Dedifferentiated amniotic fluid mesenchymal stem cell (primary cell): ENCODE data around the gene ZP2.
"Not testable (repeated sequence)": the region's sequence is repeated elsewhere in the genome, so short reads cannot be mapped to it uniquely, and the experiment has no call there.

ENCODE experiments used
- DNase-seq: peaks from one replicate; pipeline ENCODE4 v3.0.0-alpha.2; 2016; ENCODE audit errors: extremely low spot score

The ZP2 gene

DNA sequence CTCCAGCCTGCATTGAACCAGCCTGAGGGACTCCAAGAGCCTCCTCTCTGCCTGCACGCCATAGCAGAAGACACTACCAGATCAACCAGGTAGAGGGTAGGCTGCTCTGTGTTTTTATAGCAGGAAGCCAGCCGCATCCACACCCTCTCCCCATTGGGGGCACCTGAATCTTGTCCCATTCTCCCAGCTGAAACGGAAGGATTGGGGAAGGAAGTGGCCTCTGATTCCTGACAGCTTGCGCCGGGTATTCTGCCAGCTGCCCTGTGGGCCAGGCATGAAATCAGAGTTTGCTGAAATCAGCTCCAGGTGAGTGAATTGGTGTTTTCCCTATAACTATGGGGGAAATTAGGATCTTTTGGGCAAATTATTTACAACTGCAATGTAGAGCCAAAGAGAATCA lies at the start of gene ZP2:
TSS of gene ZP2 (minus strand) at position 89 of the 400 bp plus-strand sequence. CDS start at position 62, 27 bp downstream.
- no peak for DNase-seq

DNA sequence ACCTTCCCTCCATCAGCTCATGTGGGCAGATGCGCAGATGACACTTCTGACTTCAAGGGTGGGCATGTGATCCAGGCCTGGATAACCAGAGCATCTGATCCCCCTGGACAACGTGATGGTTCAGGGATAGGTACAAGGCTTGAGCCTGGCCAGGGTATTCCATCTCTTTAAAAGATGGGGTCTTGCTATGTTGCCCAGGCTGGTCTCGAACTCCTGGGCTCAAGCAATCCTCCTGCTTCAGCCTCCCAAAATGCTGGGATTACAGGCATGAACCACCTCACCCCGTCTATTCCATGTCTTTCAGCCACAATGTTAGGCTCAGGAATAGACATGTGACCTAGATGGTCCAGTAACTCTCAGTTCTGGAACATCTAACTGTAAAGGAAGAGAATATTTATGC lies 45.9 kb upstream of the ZP2 start:
- DNase-seq = no peak

- no peak for DNase-seq
Measured at GRCh38 chr16:21256636-21257035, 45.3 kb upstream of the ZP2 start.

DNA sequence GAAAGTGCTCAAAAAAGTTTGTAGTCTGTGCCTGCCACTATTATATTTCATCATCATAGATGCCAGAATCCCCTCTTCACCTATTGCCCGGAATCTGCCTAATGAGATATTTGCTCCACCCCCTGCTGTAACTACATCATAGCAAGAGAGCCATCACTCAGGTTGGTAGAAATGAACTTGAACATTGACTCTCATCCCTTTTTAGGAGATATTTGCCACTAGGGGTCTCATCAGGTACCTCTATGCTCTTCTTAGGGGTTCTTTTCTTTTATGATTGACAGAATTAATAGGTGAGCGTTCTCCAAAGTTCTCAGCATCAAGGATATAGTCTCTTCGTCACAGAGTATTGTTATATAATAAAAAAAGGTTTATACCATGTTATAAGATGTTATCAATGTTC lies 42.1 kb upstream of the ZP2 start:
- no peak for DNase-seq

- no peak for DNase-seq
Measured at GRCh38 chr16:21250072-21250923, 38.9 kb upstream of the ZP2 start.

DNA sequence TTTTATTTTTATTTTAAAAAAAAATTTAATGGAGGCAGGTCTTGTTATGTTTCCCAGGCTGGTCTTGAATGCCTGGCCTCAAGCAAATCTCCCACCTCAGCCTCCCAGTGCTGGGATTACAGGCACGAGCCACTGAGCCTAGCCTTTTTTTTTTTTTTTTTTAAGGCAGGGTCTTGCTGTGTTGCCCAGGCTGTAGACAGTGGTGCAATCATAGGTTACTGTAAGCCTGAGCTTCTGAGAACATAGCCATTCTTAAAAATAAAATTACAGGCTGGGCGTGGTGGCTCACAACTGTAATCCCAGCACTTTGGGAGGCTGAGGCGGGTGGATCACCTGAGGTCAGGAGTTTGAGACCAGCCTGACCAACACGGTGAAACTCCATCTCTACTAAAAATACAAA lies 36.8 kb upstream of the ZP2 start:
- not testable (repeated sequence) for DNase-seq

DNA sequence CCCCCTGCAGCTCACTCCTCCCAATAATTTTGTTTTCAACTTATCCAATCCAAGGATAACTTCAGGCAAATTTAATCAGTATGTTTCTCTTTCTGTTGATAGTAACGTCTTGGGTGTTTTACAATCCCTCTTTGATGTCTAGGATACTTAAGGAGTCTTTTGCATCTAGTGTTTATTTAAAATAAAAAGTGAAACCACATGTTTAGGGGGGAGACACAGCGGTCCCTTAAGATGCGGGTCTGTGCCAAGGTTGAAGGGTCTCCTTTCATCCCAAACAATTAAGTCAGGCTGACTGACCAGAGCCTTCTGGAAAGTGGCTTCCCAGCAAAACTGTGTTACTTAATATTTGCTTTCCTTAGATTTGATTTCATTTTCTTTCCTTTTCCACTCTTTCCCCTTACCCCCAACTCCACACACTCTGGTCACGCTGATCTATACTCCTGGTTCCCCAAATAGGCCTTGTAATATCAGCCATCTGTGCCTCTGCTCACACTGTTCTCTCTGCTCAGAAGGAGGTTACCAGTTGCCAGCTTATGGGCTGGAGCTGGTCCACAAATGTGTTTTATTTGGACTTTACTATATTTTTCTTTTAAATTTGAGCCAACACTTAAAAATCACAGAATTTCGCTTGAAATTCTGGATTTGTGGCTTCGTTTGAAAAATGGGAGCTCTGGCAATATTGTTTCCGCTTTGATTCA lies 33.3 kb upstream of the ZP2 start:
- DNase-seq = no peak

DNA sequence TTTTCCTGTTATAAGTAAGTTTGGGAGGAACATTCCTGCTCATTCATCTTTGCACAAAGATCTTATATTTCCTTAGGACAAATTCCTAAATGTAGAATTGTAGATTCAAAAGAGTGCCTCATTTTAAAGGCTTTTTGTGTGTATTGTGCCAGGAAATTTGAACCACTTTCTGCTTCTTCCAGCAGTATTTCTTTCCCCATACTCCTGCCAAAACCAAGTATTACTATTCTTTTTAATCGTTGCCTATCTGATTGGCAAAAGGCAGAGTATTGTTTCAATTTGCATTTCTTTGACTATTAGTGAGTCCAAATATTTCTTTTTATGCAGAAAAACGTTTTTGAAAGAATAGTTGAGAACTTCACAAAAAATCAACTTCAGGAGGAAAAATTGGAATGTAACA lies 31.4 kb upstream of the ZP2 start:
- no peak for DNase-seq

DNA sequence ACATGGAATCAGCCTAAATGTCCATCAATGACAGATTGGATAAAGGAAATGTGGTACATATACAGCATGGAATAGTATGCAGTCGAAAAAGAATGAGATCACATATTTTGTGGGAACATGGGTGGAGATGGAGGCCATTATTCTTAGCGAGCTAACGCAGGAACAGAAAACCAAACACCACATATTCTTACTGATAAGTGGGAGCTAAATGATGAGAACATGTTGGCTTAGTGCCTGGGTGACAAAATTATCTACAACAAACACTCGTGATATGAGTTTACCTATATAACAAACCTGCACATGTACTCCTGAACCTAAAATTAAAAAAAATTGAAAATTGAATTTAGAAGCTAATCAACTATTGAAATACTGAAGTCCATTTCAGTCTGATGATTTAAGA lies 28.3 kb upstream of the ZP2 start:
- DNase-seq = no peak

DNA sequence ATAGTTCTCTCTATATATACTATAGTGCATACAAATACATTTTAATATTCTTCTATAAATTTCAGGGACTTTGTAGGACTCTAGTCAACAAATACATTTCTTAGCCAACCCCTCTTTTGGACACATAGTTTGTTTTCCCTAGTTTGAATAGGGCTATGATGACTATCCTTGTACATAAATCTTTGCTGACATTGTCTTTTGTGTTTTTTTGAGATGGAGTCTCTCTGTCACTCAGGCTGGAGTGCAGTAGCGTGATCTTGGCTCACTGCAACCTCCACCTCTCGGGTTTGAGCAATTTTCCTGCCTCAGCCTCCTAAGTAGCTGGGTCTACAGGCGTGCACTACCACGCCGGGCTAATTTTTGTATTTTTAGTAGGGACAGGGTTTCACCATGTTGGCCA lies 25.5 kb upstream of the ZP2 start:
- DNase-seq = no peak

GRCh38 chr16:21235199-21235585 lies 23.8 kb upstream of the ZP2 start:
- no peak for DNase-seq

- DNase-seq = no peak
Measured at GRCh38 chr16:21233521-21234150, 22.3 kb upstream of the ZP2 start, which contains the start of gene ANKS4B. ANKS4B (plus strand) TSS chr16:21233699; CDS start chr16:21233738, 39 bp downstream.

DNA sequence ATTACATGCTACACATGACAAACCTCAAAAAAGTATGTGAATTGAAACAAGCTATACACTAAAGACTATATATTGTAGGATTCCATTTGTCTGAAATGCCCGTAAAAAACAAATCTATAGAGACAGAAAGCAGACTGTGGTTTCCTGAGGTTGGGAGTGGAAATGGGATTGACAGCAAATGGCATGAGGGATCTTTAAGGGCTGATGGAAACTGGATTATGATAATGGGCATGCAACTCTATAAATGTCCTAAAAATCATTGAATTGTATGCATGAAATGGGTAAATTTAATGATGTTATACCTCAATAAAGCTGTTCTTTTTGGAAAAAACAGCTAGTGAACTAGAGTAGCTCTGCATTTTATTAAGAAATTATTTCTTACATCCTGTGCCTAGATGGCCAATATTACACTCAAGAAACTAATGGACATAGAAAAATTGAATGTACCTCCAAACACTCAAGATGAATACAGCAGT lies 21.7 kb upstream of the ZP2 start:
- no peak for DNase-seq

- no peak for DNase-seq
Measured at GRCh38 chr16:21228361-21228872, 17.0 kb upstream of the ZP2 start.

GRCh38 chr16:21227866-21228265 lies 16.5 kb upstream of the ZP2 start:
- no peak for DNase-seq

- no peak for DNase-seq
Measured at GRCh38 chr16:21226749-21227148, 15.4 kb upstream of the ZP2 start.

DNA sequence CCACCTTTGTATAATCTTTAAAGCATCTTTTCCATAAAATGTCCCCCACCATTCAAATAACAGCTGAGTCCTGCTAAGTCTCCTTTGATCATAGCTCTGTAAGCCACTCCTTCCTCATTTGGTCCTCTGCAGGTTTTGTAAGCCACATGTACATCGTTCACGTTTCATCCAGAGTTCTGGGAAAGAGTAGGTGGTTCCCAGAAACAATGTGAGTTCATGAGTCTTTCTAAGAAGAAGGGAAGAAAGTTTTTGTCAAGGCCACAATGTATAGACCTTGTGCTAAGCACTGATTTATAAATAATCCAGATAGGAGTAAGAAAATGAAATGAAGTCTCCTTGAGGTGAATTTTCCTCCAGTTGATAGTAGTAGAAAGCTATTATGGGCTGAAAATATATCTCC lies 13.4 kb upstream of the ZP2 start:
- no peak for DNase-seq

DNA sequence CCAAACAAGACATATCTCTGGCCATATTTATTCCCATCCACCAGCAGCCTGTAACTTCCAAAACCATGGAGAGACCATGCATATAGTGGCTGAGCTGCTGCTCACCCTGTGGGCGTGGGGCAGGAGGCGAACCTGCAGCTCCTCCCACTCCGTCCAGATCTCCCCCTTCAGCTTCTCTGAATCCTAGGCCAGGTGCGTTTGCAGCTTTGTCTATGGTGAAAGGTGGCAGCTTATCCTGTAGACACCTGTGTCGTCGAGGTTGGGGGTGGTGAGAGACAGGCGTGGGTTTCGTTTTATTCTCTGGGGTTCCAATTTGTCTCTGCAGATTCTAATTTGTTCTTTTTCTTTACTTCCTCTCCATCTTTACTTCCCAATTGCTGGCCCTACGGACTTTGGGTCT lies 12.4 kb upstream of the ZP2 start:
- DNase-seq = no peak

- no peak for DNase-seq
Measured at GRCh38 chr16:21222495-21223337, 11.3 kb upstream of the ZP2 start.

DNA sequence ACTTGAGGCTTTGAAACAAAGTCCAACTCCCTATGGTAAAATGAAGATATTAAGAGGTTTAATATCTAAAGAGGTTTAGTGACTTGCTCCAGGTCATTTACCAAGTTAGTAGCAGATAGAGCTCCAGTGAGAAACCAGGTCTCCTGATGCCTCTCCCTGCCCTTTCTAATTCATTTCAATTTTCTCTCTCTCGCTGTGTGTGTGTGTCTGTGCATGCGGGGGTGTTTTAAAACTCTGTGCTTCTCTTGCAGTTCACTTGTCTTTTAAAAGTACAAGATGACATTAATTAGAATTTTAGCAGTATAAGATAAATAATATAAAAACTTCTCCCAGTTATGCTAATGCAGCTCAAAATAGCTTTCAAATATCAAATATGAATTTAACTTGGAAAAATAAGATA lies 8.2 kb upstream of the ZP2 start:
- DNase-seq = no peak

DNA sequence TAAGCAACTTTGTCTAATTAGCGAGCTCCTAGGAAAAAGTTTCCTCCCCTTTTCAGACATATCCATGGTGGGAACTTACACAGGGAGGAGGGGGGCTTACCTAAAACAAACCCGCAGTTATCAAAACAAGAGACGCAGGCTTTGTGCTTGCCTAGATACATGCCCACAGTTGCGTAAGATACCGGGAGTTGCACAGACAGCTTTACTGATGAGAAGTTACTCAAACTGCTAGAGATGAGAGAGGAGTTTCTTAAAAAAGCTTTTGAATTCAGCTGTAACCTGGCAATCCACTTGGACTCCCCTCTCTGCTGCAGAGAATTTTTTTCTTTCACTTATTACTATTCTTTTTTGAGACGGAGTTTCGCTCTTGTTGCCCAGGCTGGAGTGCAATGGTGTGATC lies 6.8 kb upstream of the ZP2 start:
- DNase-seq = no peak
